Measurements from ENCODE around the gene ABCC8. TPM values are rescaled to one million over a fixed set of nuclear protein-coding genes. Genes with fewer than 3 reads are reported as not detected.

ABCC8 gene
- total and polyA plus RNA-seq, 2 donors (not counting 1 experiment from before 2014, with no cell fraction given) = 0.03 to 0.17 TPM

DNA sequence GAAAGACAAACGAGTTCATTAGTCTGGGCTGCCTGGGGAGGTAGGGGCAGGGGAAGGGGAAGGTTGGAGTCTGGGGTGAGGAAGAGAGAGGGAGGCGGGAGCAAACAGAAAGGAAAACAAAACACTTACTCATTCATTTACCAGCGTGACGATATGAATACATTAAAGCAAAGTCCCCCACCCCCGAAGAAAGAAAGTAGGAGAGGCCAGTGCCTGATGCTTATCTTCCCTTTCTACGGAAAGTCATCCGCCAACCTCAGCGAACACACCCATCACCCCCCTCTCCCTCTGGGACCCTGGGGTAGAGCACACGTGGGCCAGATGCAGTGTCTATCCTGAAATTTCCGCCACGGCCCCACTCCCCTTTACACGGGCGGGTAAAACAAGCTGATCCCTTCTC is 13.7 kb downstream of the ABCC8 start:
- H3K36me3 ChIP-seq (replicated peaks in 1 of 2; ENCODE audit: control extremely low read depth in 1 of 2, control insufficient read depth in 1 of 2, extremely low read depth in 1 of 2, insufficient read depth in 2 of 2, low read length in 1 of 2) = no peaks in the 10 kb centered on the region
- DNase-seq (no peak), ATAC-seq (ENCODE audit: low read depth) (no peak)
- Mint-ChIP-seq H3K27me3 (peaks cover 16% of the 10 kb centered on the region), H3K4me1 (no peaks in the 10 kb centered on the region), H3K9me3 (ENCODE audit: insufficient read depth) (no peaks in the 10 kb centered on the region), H3K27ac (no peak overlapping the region), H3K4me3 (no peak overlapping the region)
- no peak overlapping the region for H3K4me2 ChIP-seq (replicated peaks; ENCODE audit: low read depth, low read length, poor library complexity, severe bottlenecking)
- H3K4me1 ChIP-seq (ENCODE audit: control insufficient read depth in 2 of 2, insufficient read depth in 2 of 2, low read length in 2 of 2) = no peaks in the 10 kb centered on the region
- no peaks in the 10 kb centered on the region for H3K27me3 ChIP-seq (replicated peaks in 1 of 4; ENCODE audit: control extremely low read depth in 1 of 4, control insufficient read depth in 3 of 4, insufficient read depth in 4 of 4, low read length in 3 of 4)
- no peaks in the 10 kb centered on the region for H3K9me3 ChIP-seq (ENCODE audit: control extremely low read depth in 1 of 3, control insufficient read depth in 2 of 3, insufficient read depth in 1 of 3, low read length in 2 of 3)
- no peak overlapping the region for H2AFZ ChIP-seq (ENCODE audit: insufficient read depth, low read depth, low read length, poor library complexity, severe bottlenecking)
- no peak overlapping the region for H3K9ac ChIP-seq (ENCODE audit: low read length)
- H3K79me2 ChIP-seq (ENCODE audit: control insufficient read depth, insufficient read depth, low read length) = no peaks in the 10 kb centered on the region
- no peak overlapping the region for H3K27ac ChIP-seq (ENCODE audit: low read length in 2 of 2)
- CTCF ChIA-PET = no interaction called here
- no peak for TF ChIP-seq EZH2 (IDR thresholded peaks at IDR 0.05; ENCODE audit: borderline replicate concordance, insufficient read depth, low read depth, low read length, poor library complexity, severe bottlenecking)
- TF ChIP-seq, protein P1, sequence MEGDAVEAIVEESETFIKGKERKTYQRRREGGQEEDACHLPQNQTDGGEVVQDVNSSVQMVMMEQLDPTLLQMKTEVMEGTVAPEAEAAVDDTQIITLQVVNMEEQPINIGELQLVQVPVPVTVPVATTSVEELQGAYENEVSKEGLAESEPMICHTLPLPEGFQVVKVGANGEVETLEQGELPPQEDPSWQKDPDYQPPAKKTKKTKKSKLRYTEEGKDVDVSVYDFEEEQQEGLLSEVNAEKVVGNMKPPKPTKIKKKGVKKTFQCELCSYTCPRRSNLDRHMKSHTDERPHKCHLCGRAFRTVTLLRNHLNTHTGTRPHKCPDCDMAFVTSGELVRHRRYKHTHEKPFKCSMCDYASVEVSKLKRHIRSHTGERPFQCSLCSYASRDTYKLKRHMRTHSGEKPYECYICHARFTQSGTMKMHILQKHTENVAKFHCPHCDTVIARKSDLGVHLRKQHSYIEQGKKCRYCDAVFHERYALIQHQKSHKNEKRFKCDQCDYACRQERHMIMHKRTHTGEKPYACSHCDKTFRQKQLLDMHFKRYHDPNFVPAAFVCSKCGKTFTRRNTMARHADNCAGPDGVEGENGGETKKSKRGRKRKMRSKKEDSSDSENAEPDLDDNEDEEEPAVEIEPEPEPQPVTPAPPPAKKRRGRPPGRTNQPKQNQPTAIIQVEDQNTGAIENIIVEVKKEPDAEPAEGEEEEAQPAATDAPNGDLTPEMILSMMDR (IDR thresholded peaks at IDR 0.05) = no peak
- no peaks in the 10 kb centered on the region for H4K20me1 ChIP-seq (ENCODE audit: control insufficient read depth, insufficient read depth, low read length, poor library complexity, severe bottlenecking)
- POLR2A ChIA-PET = no interaction called here
- intact Hi-C loops (cut with micrococcal nuclease) = no loop called here
- WGBS (ENCODE audit: insufficient coverage) = 90% methylated on average over 11 of the region's 13 CpGs
- no peak overlapping the region for H3K4me3 ChIP-seq (ENCODE audit: control extremely low read depth in 1 of 5, extremely low read depth in 1 of 5, insufficient read depth in 1 of 5, low read depth in 2 of 5, low read length in 4 of 5)

DNA sequence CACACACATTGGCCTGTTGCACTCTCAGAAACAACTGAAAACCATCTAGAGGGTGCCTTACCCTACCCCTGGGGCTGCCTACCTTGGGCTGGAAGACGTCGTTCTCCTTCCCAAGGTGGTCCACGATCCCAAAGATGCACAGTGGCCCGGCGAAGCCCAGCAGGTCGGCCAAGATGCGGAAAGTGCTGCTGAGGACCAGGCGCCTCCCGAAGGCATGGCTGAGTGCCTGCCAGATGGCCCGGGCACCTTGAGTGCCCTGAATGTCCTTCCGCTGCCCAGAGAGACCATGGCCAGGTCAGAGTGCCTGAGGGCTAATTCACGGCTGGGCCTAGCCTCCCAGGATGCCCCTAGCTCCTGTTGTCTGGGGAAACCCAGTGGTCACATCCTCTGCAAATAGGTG is 16.2 kb downstream of the ABCC8 start:
- no peak overlapping the region for H3K4me3 ChIP-seq (ENCODE audit: control extremely low read depth in 1 of 5, extremely low read depth in 1 of 5, insufficient read depth in 1 of 5, low read depth in 2 of 5, low read length in 4 of 5)
- peaks cover 0 to 2% (median 0%) of the 10 kb centered on the region in 4 experiments for H3K27me3 ChIP-seq (replicated peaks in 1 of 4; ENCODE audit: control extremely low read depth in 1 of 4, control insufficient read depth in 3 of 4, insufficient read depth in 4 of 4, low read length in 3 of 4)
- H4K20me1 ChIP-seq (ENCODE audit: control insufficient read depth, insufficient read depth, low read length, poor library complexity, severe bottlenecking) = no peaks in the 10 kb centered on the region
- no peaks in the 10 kb centered on the region for H3K4me1 ChIP-seq (ENCODE audit: control insufficient read depth in 2 of 2, insufficient read depth in 2 of 2, low read length in 2 of 2)
- H3K9ac ChIP-seq (ENCODE audit: low read length) = no peak overlapping the region
- Mint-ChIP-seq H3K9me3 (ENCODE audit: insufficient read depth) (no peaks in the 10 kb centered on the region), H3K27ac (no peak overlapping the region), H3K4me3 (no peak overlapping the region), H3K27me3 (peaks cover 21% of the 10 kb centered on the region), H3K4me1 (no peaks in the 10 kb centered on the region)
- DNase-seq (no peak), ATAC-seq (ENCODE audit: low read depth) (no peak)
- H2AFZ ChIP-seq (ENCODE audit: insufficient read depth, low read depth, low read length, poor library complexity, severe bottlenecking) = no peak overlapping the region
- CTCF ChIA-PET = no interaction called here
- POLR2A ChIA-PET = no interaction called here
- no peaks in the 10 kb centered on the region for H3K9me3 ChIP-seq (ENCODE audit: control extremely low read depth in 1 of 3, control insufficient read depth in 2 of 3, insufficient read depth in 1 of 3, low read length in 2 of 3)
- no peak overlapping the region for H3K4me2 ChIP-seq (replicated peaks; ENCODE audit: low read depth, low read length, poor library complexity, severe bottlenecking)
- H3K36me3 ChIP-seq (replicated peaks in 1 of 2; ENCODE audit: control extremely low read depth in 1 of 2, control insufficient read depth in 1 of 2, extremely low read depth in 1 of 2, insufficient read depth in 2 of 2, low read length in 1 of 2) = no peaks in the 10 kb centered on the region
- no peaks in the 10 kb centered on the region for H3K79me2 ChIP-seq (ENCODE audit: control insufficient read depth, insufficient read depth, low read length)
- H3K27ac ChIP-seq (ENCODE audit: low read length in 2 of 2) = no peak overlapping the region
- 92% methylated on average over 12 of the region's 12 CpGs for WGBS (ENCODE audit: insufficient coverage)
- intact Hi-C loops (cut with micrococcal nuclease) = no loop called here
- TF ChIP-seq EZH2 (IDR thresholded peaks at IDR 0.05; ENCODE audit: borderline replicate concordance, insufficient read depth, low read depth, low read length, poor library complexity, severe bottlenecking) = no peak
- TF ChIP-seq, protein P1 (IDR thresholded peaks at IDR 0.05) = no peak

Data from B cell (primary cell).